GM12878 (cell line): Measurements from ENCODE around the gene FAM222B.

Experiments
- CBFB ChIP-seq: IDR thresholded peaks from 2 replicates; pipeline ENCODE4 v1.6.1; 2016; ENCODE audit warnings: antibody characterized with exemption, low read depth
- CREB1 ChIP-seq: IDR thresholded peaks from 2 replicates; pipeline ENCODE4 v1.6.1; 2012; ENCODE audit warnings: low read depth, mild to moderate bottlenecking, inconsistent platforms
- CREM ChIP-seq: IDR thresholded peaks from 2 replicates; pipeline ENCODE4 v1.6.1; 2014; ENCODE audit warnings: antibody characterized with exemption, low read depth
- CTCF ChIP-seq, 3 experiments: IDR thresholded peaks in 2 of 3; conservative IDR thresholded peaks in 1 of 3; 2 replicates each; pipeline ENCODE4 v1.5.1; 2011; ENCODE audit warnings: low read depth in 3 of 3, low read length in 3 of 3, mild to moderate bottlenecking in 3 of 3, control low read depth in 2 of 3, moderate library complexity in 2 of 3, inconsistent platforms in 1 of 3, mixed read lengths in 1 of 3; ENCODE audit not compliant: control insufficient read depth in 2 of 3, insufficient read depth in 1 of 3; ENCODE audit errors: extremely low read depth in 1 of 3
- EZH2 ChIP-seq: IDR thresholded peaks from 2 replicates; pipeline ENCODE4 v1.6.1; 2012; ENCODE audit warnings: low read depth, mild to moderate bottlenecking, control low read depth, inconsistent platforms, low read length, borderline replicate concordance; ENCODE audit not compliant: control insufficient read depth
- LARP7 ChIP-seq: fragments of 450-650 bp; IDR thresholded peaks from 2 replicates; pipeline ENCODE4 v1.6.1; 2017; ENCODE audit warnings: mild to moderate bottlenecking
- MYC ChIP-seq: IDR thresholded peaks from 2 replicates; pipeline ENCODE4 v1.6.1; 2011; ENCODE audit warnings: mild to moderate bottlenecking, low read length, moderate library complexity, inconsistent platforms; ENCODE audit not compliant: insufficient read depth, insufficient replicate concordance, insufficient read length, severe bottlenecking
- NRF1 ChIP-seq: conservative IDR thresholded peaks from 2 replicates; pipeline ENCODE4 v1.6.1; 2011; ENCODE audit warnings: mild to moderate bottlenecking, low read depth, low read length, improper control_type of control experiment
- POLR2A ChIP-seq: IDR thresholded peaks from 2 replicates; pipeline ENCODE4 v1.6.1; 2011; ENCODE audit warnings: low read depth, mild to moderate bottlenecking, low read length
- POLR2AphosphoS5 ChIP-seq: IDR thresholded peaks from 2 replicates; pipeline ENCODE4 v1.6.1; 2011; ENCODE audit warnings: mild to moderate bottlenecking, low read length, inconsistent platforms
- RB1 ChIP-seq: fragments of 450-650 bp; formaldehyde crosslinking; IDR thresholded peaks from 2 replicates; pipeline ENCODE4 v1.6.1; 2017; ENCODE audit warnings: mild to moderate bottlenecking, borderline replicate concordance
- STAT3 ChIP-seq: IDR thresholded peaks from 2 replicates; pipeline ENCODE4 v1.6.1; 2011; ENCODE audit warnings: low read depth, low read length, improper control_type of control experiment
- SUZ12 ChIP-seq: fragments of 200-600 bp; sonication (generic); IDR thresholded peaks from one replicate; pipeline ENCODE4 v1.6.1; 2018; ENCODE audit warnings: antibody characterized with exemption, mild to moderate bottlenecking; ENCODE audit not compliant: unreplicated experiment

- no peak for TF ChIP-seq NRF1
- no peak for TF ChIP-seq CTCF (IDR thresholded peaks at IDR 0.05 in 2 of 3, conservative IDR thresholded peaks at IDR 0.05 in 1 of 3; ENCODE audit: control insufficient read depth in 2 of 3, extremely low read depth in 1 of 3, insufficient read depth in 1 of 3, low read depth in 3 of 3, low read length in 3 of 3)
- TF ChIP-seq POLR2AphosphoS5: no peak
- TF ChIP-seq CREB1: no peak
- no peak for TF ChIP-seq CBFB
- TF ChIP-seq POLR2A: no peak
- TF ChIP-seq RB1: no peak
- no peak for TF ChIP-seq LARP7
- no peak for TF ChIP-seq EZH2
- no peak for TF ChIP-seq STAT3
- TF ChIP-seq CREM: no peak
- no peak for TF ChIP-seq MYC
- no peak for TF ChIP-seq SUZ12
These were observed 1.2 kb upstream of the FAM222B start for GRCh38 chr17:28843816-28844148.
